ENCODE results near the gene UTP15. TPM values are rescaled to one million over a fixed set of nuclear protein-coding genes. Genes with fewer than 3 reads are reported as not detected.

Gene UTP15
- total RNA-seq, 1 donor from 2014 or later: 10.5 TPM

GRCh38 chr5:73558950-73559349 lies 6.6 kb upstream of the UTP15 start:
- DNase-seq (no peak), ATAC-seq (ENCODE audit: poor library complexity) (no peak)
- intact Hi-C loops (cut with DNase I): no loop called here

DNA sequence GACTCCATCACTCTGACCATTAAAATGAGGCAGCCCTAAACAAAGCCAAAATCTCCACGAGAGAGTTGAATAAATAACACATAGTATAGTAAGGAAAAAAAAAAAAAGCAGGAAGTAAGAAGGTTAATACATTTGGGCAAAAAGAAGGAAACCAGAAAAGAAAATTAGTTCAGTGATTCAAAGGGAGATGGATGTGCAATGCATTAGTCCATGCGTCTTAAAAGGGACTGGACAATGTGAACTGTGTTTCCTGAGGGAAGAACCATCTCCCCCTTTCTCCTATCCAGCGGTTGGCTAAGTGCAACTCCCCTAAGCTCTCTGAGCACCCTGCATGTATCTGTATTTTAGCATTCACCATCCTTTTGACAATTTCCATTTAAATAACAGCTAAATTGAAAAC lies 1.5 kb upstream of the UTP15 start:
- no peak for DNase-seq
- ATAC-seq (ENCODE audit: poor library complexity): no peak
- intact Hi-C loops (cut with DNase I): no loop called here

DNA sequence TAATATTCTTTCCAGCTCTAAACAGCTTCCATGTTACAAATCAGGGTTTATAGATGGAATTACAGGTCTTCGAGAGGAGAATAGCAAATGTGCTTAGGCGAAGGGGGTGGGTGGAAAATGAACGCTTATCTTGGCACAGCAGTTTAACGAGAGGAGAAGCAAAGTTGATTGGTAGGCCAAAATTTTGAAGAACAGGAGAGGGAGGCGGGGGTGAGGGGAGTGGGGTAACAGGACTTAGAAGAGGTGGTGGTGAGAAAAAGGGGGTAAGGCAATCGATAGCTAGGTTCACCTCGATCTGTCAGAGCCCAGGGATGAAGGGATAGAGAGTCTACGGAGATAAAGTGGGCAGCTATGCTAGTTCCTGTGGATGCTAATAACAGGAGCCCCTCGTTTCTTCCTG lies 868 bp upstream of the UTP15 start:
- intact Hi-C loops (cut with DNase I): no loop called here
- DNase-seq (no peak), ATAC-seq (ENCODE audit: poor library complexity) (peak; percentile 9)

DNA sequence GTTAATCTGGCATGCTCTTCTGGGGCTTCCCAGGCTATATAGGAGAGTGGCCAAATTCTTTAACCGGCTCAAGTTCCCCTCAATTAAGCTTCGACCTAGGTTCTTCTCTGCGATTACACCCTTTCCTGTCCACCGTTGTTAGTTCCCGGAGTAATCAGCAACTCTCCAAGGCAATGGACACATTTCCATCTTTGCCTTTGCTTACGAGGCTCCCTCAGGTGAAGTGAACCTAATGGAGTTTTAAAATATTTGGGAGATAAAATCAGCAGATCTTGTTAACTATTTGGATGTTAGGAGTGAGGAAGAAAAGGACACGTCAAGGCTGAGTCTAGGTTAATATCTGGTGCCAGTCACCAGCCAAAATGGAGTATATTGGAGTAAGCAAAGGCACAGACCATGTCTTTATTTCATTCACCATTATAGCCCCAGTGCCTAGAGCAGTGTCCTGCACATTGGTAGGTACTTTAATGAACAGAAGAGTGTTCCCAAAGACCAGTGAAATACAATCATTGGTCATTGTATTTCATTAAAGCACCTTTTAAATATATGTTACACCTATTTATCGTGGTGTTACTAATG lies 515 bp downstream of the UTP15 start:
- DNase-seq: no peak
- ATAC-seq (ENCODE audit: poor library complexity): no peak
- intact Hi-C loops (cut with DNase I): no loop called here

GRCh38 chr5:73582285-73583145 lies 17.0 kb downstream of the UTP15 start:
- intact Hi-C loops (cut with DNase I): no loop called here
- no peak for DNase-seq
- no peak for ATAC-seq (ENCODE audit: poor library complexity)

DNA sequence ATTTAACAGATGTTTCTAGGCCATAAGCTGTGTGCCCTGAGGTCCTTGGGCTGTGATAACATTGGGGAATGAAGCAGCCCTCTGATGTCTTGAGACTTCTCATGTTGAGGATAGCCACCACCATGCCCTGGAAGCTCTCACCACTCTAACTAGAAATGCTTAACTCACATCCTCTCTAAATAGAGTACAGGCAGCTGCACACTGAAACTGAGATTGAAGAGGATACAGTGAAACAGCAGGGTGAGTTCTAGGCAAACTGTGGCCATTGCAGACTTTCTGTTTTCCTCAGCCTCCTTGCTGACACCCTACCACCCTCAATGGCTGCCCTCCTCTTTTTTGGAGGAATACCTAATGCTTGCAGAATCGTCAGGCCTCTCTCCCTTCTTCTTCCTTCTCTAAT lies 22.4 kb downstream of the UTP15 start:
- intact Hi-C loops (cut with DNase I): no loop called here
- no peak for ATAC-seq (ENCODE audit: poor library complexity)
- no peak for DNase-seq

DNA sequence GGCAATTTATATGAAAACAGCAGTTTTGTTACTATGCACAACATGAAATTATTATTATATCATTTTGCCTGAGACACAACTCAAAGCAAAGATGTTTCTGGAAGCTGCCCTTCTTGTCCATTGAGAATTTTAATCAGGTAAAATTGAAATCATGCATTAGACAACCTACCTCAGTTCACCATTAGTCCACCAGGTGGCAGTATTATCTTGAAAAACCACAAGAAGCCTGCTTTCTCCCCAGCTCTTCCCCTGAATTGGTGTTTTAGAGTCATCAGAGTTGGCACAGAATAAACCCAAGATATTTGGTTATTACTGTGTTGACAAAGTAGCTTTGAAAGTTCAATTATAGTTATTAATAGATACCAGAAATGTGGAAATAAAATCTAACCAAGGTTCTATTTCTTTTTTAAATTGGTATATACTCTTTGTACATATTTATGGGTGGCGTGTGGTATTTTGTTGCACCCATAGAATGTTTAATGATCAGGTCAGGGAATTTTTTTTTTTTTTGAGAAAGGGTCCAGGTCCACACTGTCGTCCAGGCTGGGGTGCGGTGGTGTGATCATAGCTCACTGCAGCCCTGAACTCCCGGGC lies 25.7 kb downstream of the UTP15 start:
- intact Hi-C loops (cut with DNase I): loop anchor here (2.0 to 5.0 kb wide), 2 partner anchors 101 to 202 kb away; no protein-coding TSS in a partner anchor
- DNase-seq (no peak), ATAC-seq (ENCODE audit: poor library complexity) (peak; percentile 81)

DNA sequence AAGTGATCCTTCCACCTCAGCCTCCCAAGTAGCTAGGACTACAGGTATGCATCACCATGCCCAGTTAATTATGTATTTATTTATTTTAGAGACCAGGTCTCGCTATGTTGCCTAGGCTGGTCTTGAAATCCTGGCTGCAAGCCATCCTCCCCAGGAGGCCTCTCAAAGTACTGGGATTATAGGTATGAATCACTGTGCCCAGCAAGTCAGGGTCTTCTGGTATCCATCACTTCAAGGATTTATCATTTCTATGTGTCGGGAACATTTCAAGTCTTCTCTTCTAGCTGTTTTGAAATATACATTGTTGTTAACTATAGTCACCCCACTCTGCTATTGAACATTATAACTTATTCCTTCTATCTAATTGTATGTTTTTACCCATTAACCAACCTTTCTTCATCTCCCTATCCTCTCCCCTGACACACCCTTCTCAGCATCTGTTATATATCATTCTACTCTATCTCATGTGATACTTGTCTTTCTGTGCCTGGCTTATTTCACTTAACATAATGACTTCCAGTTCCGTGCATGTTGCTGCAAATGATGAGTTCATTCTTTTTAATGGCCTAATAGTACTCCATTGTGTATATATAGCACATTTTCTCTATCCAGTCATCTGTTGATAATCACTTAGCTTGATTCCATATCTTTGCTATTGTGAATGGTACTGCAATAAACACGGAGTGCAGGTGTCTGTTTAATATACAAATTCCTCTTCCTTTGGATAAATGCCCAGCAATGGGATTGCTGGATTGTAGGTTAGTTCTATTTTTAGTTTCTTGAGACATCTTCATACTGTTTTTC lies 26.4 kb downstream of the UTP15 start:
- no peak for DNase-seq
- intact Hi-C loops (cut with DNase I): loop anchor here (2.0 to 5.0 kb wide), 2 partner anchors 100 to 201 kb away; no protein-coding TSS in a partner anchor
- ATAC-seq (ENCODE audit: poor library complexity): no peak

DNA sequence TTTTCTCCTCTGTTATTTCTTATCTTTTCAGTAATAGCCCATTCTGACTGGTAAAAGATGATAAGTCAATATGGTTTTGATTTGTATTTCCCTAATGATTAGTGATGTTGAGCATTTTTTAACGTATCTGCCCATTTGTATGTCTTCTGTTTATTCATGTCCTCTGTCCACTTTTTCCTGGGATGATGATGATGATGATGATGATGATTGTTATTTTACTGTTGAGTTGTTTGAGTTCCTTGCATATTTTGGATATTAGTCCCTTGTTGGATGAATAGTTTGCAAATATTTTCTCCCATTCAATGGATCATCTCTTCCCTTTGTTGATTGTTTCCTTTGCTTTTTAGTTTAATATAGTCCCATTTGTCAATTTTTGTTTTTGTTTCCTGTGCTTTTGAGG lies 27.0 kb downstream of the UTP15 start:
- DNase-seq: no peak
- intact Hi-C loops (cut with DNase I): loop anchor here (5.0 kb wide), 1 partner anchor 100 kb away; no protein-coding TSS in a partner anchor
- no peak for ATAC-seq (ENCODE audit: poor library complexity)

- no peak for ATAC-seq (ENCODE audit: poor library complexity)
- no peak for DNase-seq
- intact Hi-C loops (cut with DNase I): no loop called here
Observed at GRCh38 chr5:73596705-73597328, 31.3 kb downstream of the UTP15 start.

GRCh38 chr5:73599380-73599779 lies 33.8 kb downstream of the UTP15 start:
- ATAC-seq (ENCODE audit: poor library complexity) (no peak), DNase-seq (no peak)
- intact Hi-C loops (cut with DNase I): no loop called here

- intact Hi-C loops (cut with DNase I): no loop called here
- ATAC-seq (ENCODE audit: poor library complexity): no peak
- no peak for DNase-seq
Observed at GRCh38 chr5:73603998-73604397, 38.5 kb downstream of the UTP15 start.

GRCh38 chr5:73605223-73606087 lies 39.9 kb downstream of the UTP15 start:
- ATAC-seq (ENCODE audit: poor library complexity): no peak
- DNase-seq: no peak
- intact Hi-C loops (cut with DNase I): no loop called here

DNA sequence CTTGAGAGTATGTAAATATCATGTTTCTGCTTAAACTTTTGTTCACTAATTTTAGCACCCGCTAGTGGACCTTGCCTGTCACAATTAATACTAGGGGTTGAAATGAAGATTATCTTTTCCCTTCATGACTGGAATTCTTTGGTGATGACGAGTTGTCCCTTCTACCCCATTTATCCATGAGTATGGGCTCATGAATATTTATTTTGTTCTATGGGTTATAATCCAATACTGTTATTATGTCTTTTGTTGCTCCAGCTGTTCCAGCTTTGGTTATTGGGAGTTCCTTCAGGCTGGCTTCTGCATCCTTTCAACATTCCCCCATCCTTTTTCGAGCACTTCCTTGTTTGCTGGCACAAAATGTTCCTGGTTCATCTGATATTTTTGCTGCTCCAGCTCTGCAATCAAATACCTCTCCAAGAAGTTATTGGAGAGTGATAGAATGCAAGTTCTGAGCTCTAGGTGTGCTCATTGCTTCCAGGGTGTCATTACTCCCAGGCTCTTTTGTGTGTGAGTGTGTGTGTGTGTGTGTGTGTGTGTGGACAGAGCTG lies 40.7 kb downstream of the UTP15 start:
- DNase-seq (no peak), ATAC-seq (ENCODE audit: poor library complexity) (no peak)
- intact Hi-C loops (cut with DNase I): no loop called here

DNA sequence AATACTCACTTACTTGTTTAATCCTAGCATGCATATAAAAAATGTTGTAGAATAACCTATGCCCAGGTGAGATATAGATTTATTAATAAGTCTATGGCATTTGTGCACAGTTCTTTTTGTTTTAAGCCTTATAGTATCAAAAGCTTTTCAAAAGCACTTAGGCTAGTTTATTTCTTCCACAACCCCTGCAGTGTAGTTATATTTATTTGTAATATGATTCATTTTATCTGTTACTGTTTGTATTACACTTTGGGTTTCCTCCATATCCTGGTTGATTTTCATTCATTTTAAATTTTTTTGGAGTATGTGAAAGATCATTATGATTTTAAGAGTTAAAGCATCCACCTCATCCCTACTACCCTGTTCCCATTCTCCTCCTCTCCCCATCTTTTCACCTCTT lies 41.7 kb downstream of the UTP15 start:
- ATAC-seq (ENCODE audit: poor library complexity) (no peak), DNase-seq (no peak)
- intact Hi-C loops (cut with DNase I): no loop called here

DNA sequence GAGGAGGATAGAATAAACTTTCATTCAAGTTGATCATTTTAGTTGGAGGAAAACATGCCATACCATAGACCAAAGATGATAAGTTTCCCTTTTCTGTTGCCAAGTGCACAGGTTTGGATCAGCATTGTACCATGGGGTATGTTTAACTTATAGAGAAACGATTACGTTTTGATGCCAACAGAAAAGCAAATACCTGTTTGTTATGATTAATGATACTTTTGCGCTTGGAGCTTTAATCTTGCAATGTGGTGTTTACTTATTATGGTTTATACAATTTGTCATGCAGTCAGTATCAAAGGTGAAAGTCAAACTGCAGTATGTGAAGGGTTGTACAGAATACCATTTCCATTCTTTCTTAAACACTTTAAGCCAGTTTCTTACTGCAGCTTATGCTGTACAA lies 47.3 kb downstream of the UTP15 start:
- intact Hi-C loops (cut with DNase I): no loop called here
- no peak for ATAC-seq (ENCODE audit: poor library complexity)
- DNase-seq: no peak

- ATAC-seq (ENCODE audit: poor library complexity) (no peak), DNase-seq (no peak)
- intact Hi-C loops (cut with DNase I): no loop called here
Observed at GRCh38 chr5:73615085-73615484, 49.5 kb downstream of the UTP15 start.

- ATAC-seq (ENCODE audit: poor library complexity) (no peak), DNase-seq (no peak)
- intact Hi-C loops (cut with DNase I): no loop called here
Observed at GRCh38 chr5:73615947-73616346, 50.4 kb downstream of the UTP15 start.

Data from Right ventricle myocardium superior (tissue), 1 donor.